Measurements from ENCODE around the gene VASP.

VASP gene

GRCh38 chr19:45472563-45473366, 34.5 kb upstream of the VASP start:
- peaks cover 94% of the 10 kb centered on the region for H3K27me3 Mint-ChIP-seq (ENCODE audit: low read depth, poor library complexity)
- DNase-seq = peak; percentile 50
- H3K36me3 Mint-ChIP-seq (ENCODE audit: low read depth) = no peaks in the 10 kb centered on the region
- no peaks in the 10 kb centered on the region for H3K9me3 Mint-ChIP-seq
- H3K4me3 Mint-ChIP-seq = peak overlapping the region; percentile 88
- peaks cover 67% of the 10 kb centered on the region for H3K4me1 Mint-ChIP-seq
- H3K27ac Mint-ChIP-seq = no peak overlapping the region
- TF ChIP-seq, protein P1, sequence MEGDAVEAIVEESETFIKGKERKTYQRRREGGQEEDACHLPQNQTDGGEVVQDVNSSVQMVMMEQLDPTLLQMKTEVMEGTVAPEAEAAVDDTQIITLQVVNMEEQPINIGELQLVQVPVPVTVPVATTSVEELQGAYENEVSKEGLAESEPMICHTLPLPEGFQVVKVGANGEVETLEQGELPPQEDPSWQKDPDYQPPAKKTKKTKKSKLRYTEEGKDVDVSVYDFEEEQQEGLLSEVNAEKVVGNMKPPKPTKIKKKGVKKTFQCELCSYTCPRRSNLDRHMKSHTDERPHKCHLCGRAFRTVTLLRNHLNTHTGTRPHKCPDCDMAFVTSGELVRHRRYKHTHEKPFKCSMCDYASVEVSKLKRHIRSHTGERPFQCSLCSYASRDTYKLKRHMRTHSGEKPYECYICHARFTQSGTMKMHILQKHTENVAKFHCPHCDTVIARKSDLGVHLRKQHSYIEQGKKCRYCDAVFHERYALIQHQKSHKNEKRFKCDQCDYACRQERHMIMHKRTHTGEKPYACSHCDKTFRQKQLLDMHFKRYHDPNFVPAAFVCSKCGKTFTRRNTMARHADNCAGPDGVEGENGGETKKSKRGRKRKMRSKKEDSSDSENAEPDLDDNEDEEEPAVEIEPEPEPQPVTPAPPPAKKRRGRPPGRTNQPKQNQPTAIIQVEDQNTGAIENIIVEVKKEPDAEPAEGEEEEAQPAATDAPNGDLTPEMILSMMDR (IDR thresholded peaks at IDR 0.05) = no peak

DNA sequence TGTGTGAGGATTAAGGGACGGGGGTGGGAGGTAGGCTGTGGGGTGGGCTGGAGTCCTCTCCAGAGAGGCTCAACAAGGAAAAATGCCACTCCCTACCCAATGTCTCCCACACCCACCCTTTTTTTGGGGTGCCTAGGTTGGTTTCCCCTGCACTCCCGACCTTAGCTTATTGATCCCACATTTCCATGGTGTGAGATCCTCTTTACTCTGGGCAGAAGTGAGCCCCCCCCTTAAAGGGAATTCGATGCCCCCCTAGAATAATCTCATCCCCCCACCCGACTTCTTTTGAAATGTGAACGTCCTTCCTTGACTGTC, 34.0 kb upstream of the VASP start:
- H3K27ac Mint-ChIP-seq = no peak overlapping the region
- DNase-seq = no peak
- no peaks in the 10 kb centered on the region for H3K36me3 Mint-ChIP-seq (ENCODE audit: low read depth)
- H3K27me3 Mint-ChIP-seq (ENCODE audit: low read depth, poor library complexity) = peaks cover 93% of the 10 kb centered on the region
- TF ChIP-seq, protein P1 (IDR thresholded peaks at IDR 0.05) = no peak
- peak overlapping the region; percentile 65 for H3K4me3 Mint-ChIP-seq
- peaks cover 67% of the 10 kb centered on the region for H3K4me1 Mint-ChIP-seq
- H3K9me3 Mint-ChIP-seq = no peaks in the 10 kb centered on the region

GRCh38 chr19:45473682-45474605, 33.3 kb upstream of the VASP start:
- TF ChIP-seq, protein P1 (IDR thresholded peaks at IDR 0.05) = no peak
- Mint-ChIP-seq H3K9me3 (no peaks in the 10 kb centered on the region), H3K4me3 (peak overlapping the region; percentile 65), H3K27me3 (ENCODE audit: low read depth, poor library complexity) (peaks cover 92% of the 10 kb centered on the region), H3K4me1 (peaks cover 64% of the 10 kb centered on the region), H3K36me3 (ENCODE audit: low read depth) (no peaks in the 10 kb centered on the region), H3K27ac (no peak overlapping the region)
- DNase-seq = no peak

DNA sequence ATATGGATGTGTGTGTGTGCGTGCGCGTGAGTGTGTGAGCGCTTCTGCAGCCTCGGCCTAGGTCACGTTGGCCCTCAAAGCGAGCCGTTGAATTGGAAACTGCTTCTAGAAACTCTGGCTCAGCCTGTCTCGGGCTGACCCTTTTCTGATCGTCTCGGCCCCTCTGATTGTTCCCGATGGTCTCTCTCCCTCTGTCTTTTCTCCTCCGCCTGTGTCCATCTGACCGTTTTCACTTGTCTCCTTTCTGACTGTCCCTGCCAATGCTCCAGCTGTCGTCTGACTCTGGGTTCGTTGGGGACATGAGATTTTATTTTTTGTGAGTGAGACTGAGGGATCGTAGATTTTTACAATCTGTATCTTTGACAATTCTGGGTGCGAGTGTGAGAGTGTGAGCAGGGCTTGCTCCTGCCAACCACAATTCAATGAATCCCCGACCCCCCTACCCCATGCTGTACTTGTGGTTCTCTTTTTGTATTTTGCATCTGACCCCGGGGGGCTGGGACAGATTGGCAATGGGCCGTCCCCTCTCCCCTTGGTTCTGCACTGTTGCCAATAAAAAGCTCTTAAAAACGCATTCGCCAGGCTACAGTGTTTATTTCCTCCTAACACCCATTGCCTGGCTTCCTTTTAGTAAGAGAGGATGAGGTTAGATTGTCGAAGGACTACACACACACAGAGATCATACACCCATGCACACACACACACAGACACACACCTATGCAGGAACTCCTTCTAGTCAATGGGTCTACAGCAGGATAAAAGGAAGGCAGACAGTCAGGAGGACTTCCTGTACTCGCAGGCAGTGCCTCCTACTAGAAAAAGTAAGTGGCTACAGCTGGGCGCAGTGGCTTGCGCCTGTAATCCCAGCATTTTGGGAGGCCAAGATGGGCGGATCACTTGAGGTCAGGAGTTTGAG, 32.4 kb upstream of the VASP start:
- TF ChIP-seq, protein P1 (IDR thresholded peaks at IDR 0.05) = no peak
- H3K9me3 Mint-ChIP-seq = no peaks in the 10 kb centered on the region
- H3K4me1 Mint-ChIP-seq = peaks cover 58% of the 10 kb centered on the region
- no peak overlapping the region for H3K27ac Mint-ChIP-seq
- peaks cover 86% of the 10 kb centered on the region for H3K27me3 Mint-ChIP-seq (ENCODE audit: low read depth, poor library complexity)
- H3K36me3 Mint-ChIP-seq (ENCODE audit: low read depth) = no peaks in the 10 kb centered on the region
- peak overlapping the region; percentile 30 for H3K4me3 Mint-ChIP-seq
- no peak for DNase-seq

- H3K27me3 Mint-ChIP-seq (ENCODE audit: low read depth, poor library complexity) = peaks cover 77% of the 10 kb centered on the region
- DNase-seq = no peak
- TF ChIP-seq, protein P1 (IDR thresholded peaks at IDR 0.05) = no peak
- H3K36me3 Mint-ChIP-seq (ENCODE audit: low read depth) = no peaks in the 10 kb centered on the region
- H3K4me1 Mint-ChIP-seq = peaks cover 55% of the 10 kb centered on the region
- no peak overlapping the region for H3K27ac Mint-ChIP-seq
- no peaks in the 10 kb centered on the region for H3K9me3 Mint-ChIP-seq
- no peak overlapping the region for H3K4me3 Mint-ChIP-seq
Observed at GRCh38 chr19:45475537-45476291, 31.6 kb upstream of the VASP start.

Measured in nephron progenitor cell (in vitro differentiated cells).